Esophagus muscularis mucosa (tissue), 4 donors: ENCODE data around the gene LARP4. TPM values are rescaled to one million over a fixed set of nuclear protein-coding genes. Genes with fewer than 3 reads are reported as not detected.
"Not testable (repeated sequence)": the region's sequence is repeated elsewhere in the genome, so short reads cannot be mapped to it uniquely, and the experiment has no call there.

Experiments used
- DNase-seq: peaks from one replicate; pipeline ENCODE4 v3.0.0-alpha.2; 2017; ENCODE audit errors: extremely low spot score
- H3K27ac ChIP-seq, 4 donors: fragments of 200-600 bp; sonication (generic); replicated peaks in 1 of 4; 1 replicate in 3 of 4; 2 replicates in 1 of 4; pipeline ENCODE4 v1.5.1; 2016 to 2019; ENCODE audit warnings: mild to moderate bottlenecking in 1 of 4
- H3K27me3 ChIP-seq, 4 donors: fragments of 200-600 bp; sonication (generic); one replicate each; pipeline versions ENCODE4 v1.5.1 to v1.6.0; 2016 to 2019
- H3K36me3 ChIP-seq, 4 donors: fragments of 200-600 bp; sonication (generic); one replicate each; pipeline ENCODE4 v1.5.1; 2016 to 2019
- H3K4me1 ChIP-seq, 4 donors: fragments of 200-600 bp; sonication (generic); one replicate each; pipeline ENCODE4 v1.5.1; 2016 to 2019
- H3K4me3 ChIP-seq, 4 donors: fragments of 200-600 bp; sonication (generic); 1 replicate in 2 of 4; 2 replicates in 2 of 4; pipeline ENCODE4 v1.5.1; 2016 to 2019; ENCODE audit warnings: mild to moderate bottlenecking in 4 of 4, moderate library complexity in 1 of 4
- H3K9me3 ChIP-seq, 4 donors: fragments of 200-600 bp; sonication (generic); 1 replicate in 3 of 4; 2 replicates in 1 of 4; pipeline ENCODE4 v1.5.1; 2016 to 2019
- CTCF ChIP-seq, 3 experiments: fragments of 200-600 bp in 2 of 3; fragments of 450-650 bp in 1 of 3; sonication (generic) in 2 of 3; IDR thresholded peaks; one replicate each; pipeline ENCODE4 v1.5.1; 2017 to 2019; ENCODE audit warnings: antibody characterized with exemption in 3 of 3, mild to moderate bottlenecking in 2 of 3, moderate library complexity in 1 of 3
- EP300 ChIP-seq: sonication (generic); formaldehyde crosslinking; IDR thresholded peaks from one replicate; pipeline ENCODE4 v1.6.1; 2017; ENCODE audit warnings: antibody characterized with exemption
- POLR2A ChIP-seq: fragments of 450-650 bp; IDR thresholded peaks from one replicate; pipeline ENCODE4 v1.6.1; 2017; ENCODE audit warnings: antibody characterized with exemption, moderate library complexity, mild to moderate bottlenecking, low read depth
- POLR2AphosphoS5 ChIP-seq, 2 donors: sonication (generic); formaldehyde crosslinking; IDR thresholded peaks; one replicate each; pipeline ENCODE4 v1.6.1; 2017; ENCODE audit warnings: antibody characterized with exemption in 2 of 2
- WGBS: methylation state at CpG from one replicate; pipeline ENCODE4 v1.1.5; 2018; 5-methylcytosine and 5-hydroxymethylcytosine counted together
- intact Hi-C: fragments of 100-400 bp; cut with DNase I; formaldehyde crosslinking; loops from one replicate; pipeline ENCODE4 v1.15.1; 2023
- total RNA-seq, 4 donors: library from RNA; depleted of rRNA; stranded (reverse); fragments of >200 nt; gene quantifications; one replicate each; pipeline versions ENCODE4 v1.1.0 to v1.2.1, GENCODE V29; 2016

LARP4 gene
- total RNA-seq, 4 donors from 2014 or later: 29.7 to 56.7 (median 39.9) TPM

GRCh38 chr12:50375802-50376201, 24.9 kb upstream of the LARP4 start:
- Histone ChIP-seq H3K27me3 (no peaks in the 10 kb centered on the region), H3K9me3 (no peaks in the 10 kb centered on the region), H3K4me3 (no peak overlapping the region), H3K36me3 (no peaks in the 10 kb centered on the region), H3K4me1 (no peaks in the 10 kb centered on the region), H3K27ac (no peak overlapping the region)
- TF ChIP-seq CTCF (IDR thresholded peaks at IDR 0.05): no peak
- TF ChIP-seq EP300: no peak
- TF ChIP-seq POLR2A: no peak
- TF ChIP-seq POLR2AphosphoS5 (IDR thresholded peaks at IDR 0.05): no peak
- DNase-seq: no peak
- intact Hi-C loops: no loop called here
- WGBS: 86% methylated on average over 6 of the region's 8 CpGs

- no peaks in the 10 kb centered on the region for H3K36me3 ChIP-seq
- TF ChIP-seq CTCF (IDR thresholded peaks at IDR 0.05) (no peak), POLR2AphosphoS5 (IDR thresholded peaks at IDR 0.05) (no peak), EP300 (no peak)
- intact Hi-C loops: no loop called here
- H3K27ac ChIP-seq: no peak overlapping the region
- 93% methylated on average over 8 of the region's 8 CpGs for WGBS
- no peak overlapping the region for H3K4me3 ChIP-seq
- DNase-seq: no peak
- H3K4me1 ChIP-seq: no peaks in the 10 kb centered on the region
- no peaks in the 10 kb centered on the region for H3K27me3 ChIP-seq
- no peaks in the 10 kb centered on the region for H3K9me3 ChIP-seq
Measured at GRCh38 chr12:50380761-50381325, 19.8 kb upstream of the LARP4 start.

GRCh38 chr12:50387487-50387886, 13.2 kb upstream of the LARP4 start:
- TF ChIP-seq POLR2AphosphoS5 (IDR thresholded peaks at IDR 0.05): no peak
- no peak for TF ChIP-seq CTCF (IDR thresholded peaks at IDR 0.05)
- TF ChIP-seq POLR2A: no peak
- no peak for TF ChIP-seq EP300
- WGBS: 47% methylated on average over 5 of the region's 5 CpGs
- DNase-seq: no peak
- Histone ChIP-seq H3K27ac (no peak overlapping the region), H3K36me3 (no peaks in the 10 kb centered on the region), H3K4me3 (no peak overlapping the region), H3K4me1 (no peaks in the 10 kb centered on the region), H3K9me3 (no peaks in the 10 kb centered on the region), H3K27me3 (no peaks in the 10 kb centered on the region)
- intact Hi-C loops: no loop called here

GRCh38 chr12:50387972-50388478, 12.7 kb upstream of the LARP4 start:
- WGBS: 74% methylated on average over 7 of the region's 7 CpGs
- H3K27ac ChIP-seq: no peak overlapping the region
- no peak for DNase-seq
- no peaks in the 10 kb centered on the region for H3K9me3 ChIP-seq
- no peaks in the 10 kb centered on the region for H3K4me1 ChIP-seq
- no peak overlapping the region for H3K4me3 ChIP-seq
- TF ChIP-seq POLR2A (no peak), CTCF (IDR thresholded peaks at IDR 0.05) (no peak), EP300 (no peak), POLR2AphosphoS5 (IDR thresholded peaks at IDR 0.05) (no peak)
- no peaks in the 10 kb centered on the region for H3K36me3 ChIP-seq
- intact Hi-C loops: no loop called here
- no peaks in the 10 kb centered on the region for H3K27me3 ChIP-seq

GRCh38 chr12:50388793-50389192, 11.9 kb upstream of the LARP4 start:
- H3K4me1 ChIP-seq, intact Hi-C loops, H3K27ac ChIP-seq, H3K9me3 ChIP-seq, H3K36me3 ChIP-seq, H3K4me3 ChIP-seq, H3K27me3 ChIP-seq, DNase-seq: not testable (repeated sequence)
- 89% methylated on average over 10 of the region's 10 CpGs for WGBS
